Ishikawa (cell line): ENCODE data around the gene CLIC3.

Experiments
- CEBPB ChIP-seq: IDR thresholded peaks from 2 replicates; pipeline ENCODE4 v1.6.1; 2012
- EP300 ChIP-seq: IDR thresholded peaks from 2 replicates; pipeline ENCODE4 v1.6.1; 2012; ENCODE audit warnings: borderline replicate concordance
- FOXM1 ChIP-seq: IDR thresholded peaks from 2 replicates; pipeline ENCODE4 v1.6.1; 2012; ENCODE audit warnings: low read depth, borderline replicate concordance
- RAD21 ChIP-seq: IDR thresholded peaks from 2 replicates; pipeline ENCODE4 v1.6.1; 2012; ENCODE audit warnings: low read depth
- TAF1 ChIP-seq: IDR thresholded peaks from 2 replicates; pipeline ENCODE4 v1.6.1; 2012; ENCODE audit warnings: low read depth, mild to moderate bottlenecking
- TF ChIP-seq, protein P1 (sequence below): IDR thresholded peaks from 2 replicates; pipeline ENCODE4 v1.6.1; 2012
- TF ChIP-seq, protein P2 (sequence below): IDR thresholded peaks from 2 replicates; pipeline ENCODE4 v1.6.1; 2012
- TF ChIP-seq, protein P3 (sequence below): IDR thresholded peaks from 2 replicates; pipeline ENCODE4 v1.6.1; 2012; ENCODE audit warnings: low read depth, mild to moderate bottlenecking

DNA sequence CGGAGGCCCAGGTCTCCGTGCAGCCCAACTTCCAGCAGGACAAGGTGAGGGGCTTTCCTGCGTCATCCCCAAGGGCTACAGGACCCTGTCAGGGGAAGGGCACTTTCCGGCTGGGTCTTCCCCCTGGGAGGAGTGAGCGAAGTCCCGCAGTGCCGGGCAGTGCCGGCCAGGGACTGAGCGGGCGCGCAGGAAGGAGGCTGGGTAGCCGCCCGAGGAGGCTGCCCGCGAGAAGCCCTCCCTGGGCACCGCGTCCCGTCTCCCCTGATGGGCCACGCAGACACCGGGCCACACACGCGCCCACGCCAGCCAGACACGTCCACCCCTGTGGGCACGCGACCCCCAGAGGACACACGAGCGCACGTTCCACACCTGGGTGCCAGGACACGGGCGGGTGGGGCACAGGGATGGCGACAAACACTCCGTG, 18.7 kb downstream of the CLIC3 start:
- no peak for TF ChIP-seq EP300
- no peak for TF ChIP-seq FOXM1
- TF ChIP-seq CEBPB, result no peak
- TF ChIP-seq, protein P1, sequence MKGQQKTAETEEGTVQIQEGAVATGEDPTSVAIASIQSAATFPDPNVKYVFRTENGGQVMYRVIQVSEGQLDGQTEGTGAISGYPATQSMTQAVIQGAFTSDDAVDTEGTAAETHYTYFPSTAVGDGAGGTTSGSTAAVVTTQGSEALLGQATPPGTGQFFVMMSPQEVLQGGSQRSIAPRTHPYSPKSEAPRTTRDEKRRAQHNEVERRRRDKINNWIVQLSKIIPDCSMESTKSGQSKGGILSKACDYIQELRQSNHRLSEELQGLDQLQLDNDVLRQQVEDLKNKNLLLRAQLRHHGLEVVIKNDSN, result no peak
- TF ChIP-seq, protein P2, sequence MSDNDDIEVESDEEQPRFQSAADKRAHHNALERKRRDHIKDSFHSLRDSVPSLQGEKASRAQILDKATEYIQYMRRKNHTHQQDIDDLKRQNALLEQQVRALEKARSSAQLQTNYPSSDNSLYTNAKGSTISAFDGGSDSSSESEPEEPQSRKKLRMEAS, result no peak
- TF ChIP-seq, protein P3, sequence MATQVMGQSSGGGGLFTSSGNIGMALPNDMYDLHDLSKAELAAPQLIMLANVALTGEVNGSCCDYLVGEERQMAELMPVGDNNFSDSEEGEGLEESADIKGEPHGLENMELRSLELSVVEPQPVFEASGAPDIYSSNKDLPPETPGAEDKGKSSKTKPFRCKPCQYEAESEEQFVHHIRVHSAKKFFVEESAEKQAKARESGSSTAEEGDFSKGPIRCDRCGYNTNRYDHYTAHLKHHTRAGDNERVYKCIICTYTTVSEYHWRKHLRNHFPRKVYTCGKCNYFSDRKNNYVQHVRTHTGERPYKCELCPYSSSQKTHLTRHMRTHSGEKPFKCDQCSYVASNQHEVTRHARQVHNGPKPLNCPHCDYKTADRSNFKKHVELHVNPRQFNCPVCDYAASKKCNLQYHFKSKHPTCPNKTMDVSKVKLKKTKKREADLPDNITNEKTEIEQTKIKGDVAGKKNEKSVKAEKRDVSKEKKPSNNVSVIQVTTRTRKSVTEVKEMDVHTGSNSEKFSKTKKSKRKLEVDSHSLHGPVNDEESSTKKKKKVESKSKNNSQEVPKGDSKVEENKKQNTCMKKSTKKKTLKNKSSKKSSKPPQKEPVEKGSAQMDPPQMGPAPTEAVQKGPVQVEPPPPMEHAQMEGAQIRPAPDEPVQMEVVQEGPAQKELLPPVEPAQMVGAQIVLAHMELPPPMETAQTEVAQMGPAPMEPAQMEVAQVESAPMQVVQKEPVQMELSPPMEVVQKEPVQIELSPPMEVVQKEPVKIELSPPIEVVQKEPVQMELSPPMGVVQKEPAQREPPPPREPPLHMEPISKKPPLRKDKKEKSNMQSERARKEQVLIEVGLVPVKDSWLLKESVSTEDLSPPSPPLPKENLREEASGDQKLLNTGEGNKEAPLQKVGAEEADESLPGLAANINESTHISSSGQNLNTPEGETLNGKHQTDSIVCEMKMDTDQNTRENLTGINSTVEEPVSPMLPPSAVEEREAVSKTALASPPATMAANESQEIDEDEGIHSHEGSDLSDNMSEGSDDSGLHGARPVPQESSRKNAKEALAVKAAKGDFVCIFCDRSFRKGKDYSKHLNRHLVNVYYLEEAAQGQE, result no peak
- no peak for TF ChIP-seq TAF1
- TF ChIP-seq RAD21, result no peak
